IMR-90 (cell line): Measurements from ENCODE around the gene TEAD4. TPM values are rescaled to one million over a fixed set of nuclear protein-coding genes. Genes with fewer than 3 reads are reported as not detected.

Experiments
- ATAC-seq: fragments of 200-7000 bp; cut with Tn5 transposase; 2 replicates; pipeline ENCODE4 v1.9.1; 2020; ENCODE audit warnings: low read depth, mild to moderate bottlenecking, moderate library complexity
- BruUV-seq: library from RNA; stranded (reverse); fragments of 400-500 nt; replicated peaks from 2 replicates; lab custom pipeline; 2021; lab: Mats Ljungman, UMichigan
- CTCF ChIA-PET: fragments of 300-600 bp; formaldehyde crosslinking; extraction: SDS; loops from one replicate; lab custom pipeline; 2021; ENCODE audit warnings: antibody characterized with exemption; lab: Yijun Ruan, JAX
- POLR2A ChIA-PET: fragments of 300-600 bp; sonication (Branson Sonifier 250); formaldehyde crosslinking; loops from one replicate; lab custom pipeline; 2022; ENCODE audit warnings: antibody characterized with exemption; ENCODE audit not compliant: unreplicated experiment; lab: Charles Lee
- DNase-seq: peaks from one replicate; pipeline ENCODE4 v3.0.0; 2013
- H2AFZ ChIP-seq: replicated peaks from 2 replicates; pipeline ENCODE3; 2013; ENCODE audit warnings: low read length, mild to moderate bottlenecking; ENCODE audit not compliant: poor library complexity
- H2AK5ac ChIP-seq: 2 replicates; pipeline ENCODE4 v1.6.1; 2013; ENCODE audit warnings: low read depth, low read length, inconsistent platforms
- H2AK9ac ChIP-seq: replicated peaks from 2 replicates; pipeline ENCODE3; 2013; ENCODE audit warnings: mild to moderate bottlenecking, low read depth, low read length, moderate library complexity; ENCODE audit not compliant: poor library complexity
- H2BK120ac ChIP-seq: 2 replicates; pipeline ENCODE4 v1.6.1; 2013; ENCODE audit warnings: low read depth, low read length, inconsistent platforms
- H2BK15ac ChIP-seq: 3 replicates; pipeline ENCODE4 v1.6.1; 2013; ENCODE audit warnings: low read depth, low read length, inconsistent platforms
- H2BK20ac ChIP-seq: 2 replicates; pipeline ENCODE4 v1.6.1; 2013; ENCODE audit warnings: low read depth, mild to moderate bottlenecking, inconsistent platforms, low read length, moderate library complexity
- H2BK5ac ChIP-seq: 2 replicates; pipeline ENCODE4 v1.6.1; 2013; ENCODE audit warnings: mild to moderate bottlenecking, low read depth, low read length, inconsistent platforms; ENCODE audit not compliant: poor library complexity, severe bottlenecking
- H3K14ac ChIP-seq: replicated peaks from 2 replicates; pipeline ENCODE4 v1.6.1; 2013; ENCODE audit warnings: low read depth, low read length, inconsistent platforms
- H3K18ac ChIP-seq: 2 replicates; pipeline ENCODE4 v1.6.1; 2013; ENCODE audit warnings: low read depth, low read length, control low read depth
- H3K23ac ChIP-seq: 2 replicates; pipeline ENCODE4 v1.6.1; 2013; ENCODE audit warnings: low read depth, low read length, inconsistent platforms
- H3K27ac ChIP-seq: 2 replicates; pipeline ENCODE4 v1.5.1; 2013; ENCODE audit warnings: mild to moderate bottlenecking, control low read depth, low read length; ENCODE audit not compliant: insufficient read depth
- H3K27me3 ChIP-seq: 2 replicates; pipeline ENCODE4 v1.6.1; 2013; ENCODE audit warnings: low read length; ENCODE audit not compliant: control insufficient read depth, insufficient read depth
- H3K36me3 ChIP-seq: 2 replicates; pipeline ENCODE4 v1.6.1; 2013; ENCODE audit warnings: low read length, mixed read lengths; ENCODE audit not compliant: control insufficient read depth, insufficient read depth
- H3K4ac ChIP-seq: 2 replicates; pipeline ENCODE4 v1.6.1; 2013; ENCODE audit warnings: low read depth, low read length, inconsistent platforms
- H3K4me1 ChIP-seq: 2 replicates; pipeline ENCODE4 v1.6.1; 2013; ENCODE audit warnings: low read length, mixed read lengths; ENCODE audit not compliant: control insufficient read depth, insufficient read depth
- H3K4me2 ChIP-seq: 2 replicates; pipeline ENCODE4 v1.6.1; 2013; ENCODE audit warnings: low read depth, mild to moderate bottlenecking, control low read depth, low read length, moderate library complexity
- H3K4me3 ChIP-seq: 2 replicates; pipeline ENCODE4 v1.5.1; 2013; ENCODE audit warnings: low read depth, mild to moderate bottlenecking, control low read depth, low read length, moderate library complexity; ENCODE audit not compliant: insufficient read depth
- H3K56ac ChIP-seq: 2 replicates; pipeline ENCODE4 v1.6.1; 2013; ENCODE audit warnings: low read length, inconsistent platforms; ENCODE audit not compliant: insufficient read depth; ENCODE audit errors: extremely low read depth
- H3K79me1 ChIP-seq, 2 experiments: 2 replicates each; pipeline ENCODE4 v1.6.1; 2013; ENCODE audit warnings: low read length in 2 of 2, inconsistent platforms in 1 of 2, low read depth in 1 of 2
- H3K9ac ChIP-seq: 2 replicates; pipeline ENCODE4 v1.6.1; 2013; ENCODE audit warnings: low read depth, low read length, control low read depth
- H3K9me1 ChIP-seq: 2 replicates; pipeline ENCODE4 v1.6.1; 2013; ENCODE audit warnings: low read length, inconsistent platforms; ENCODE audit not compliant: insufficient read depth
- H3K9me3 ChIP-seq: 2 replicates; pipeline ENCODE4 v1.6.1; 2013; ENCODE audit warnings: low read length; ENCODE audit not compliant: control insufficient read depth, insufficient read depth
- H4K20me1 ChIP-seq: 2 replicates; pipeline ENCODE4 v1.6.1; 2013; ENCODE audit warnings: low read length, inconsistent platforms; ENCODE audit not compliant: insufficient read depth
- H4K5ac ChIP-seq: 2 replicates; pipeline ENCODE4 v1.6.1; 2013; ENCODE audit warnings: mild to moderate bottlenecking, low read depth, low read length, control low read depth
- H4K8ac ChIP-seq, 2 experiments: 2 replicates each; pipeline ENCODE4 v1.6.1; 2013; ENCODE audit warnings: low read depth in 2 of 2, low read length in 2 of 2, control low read depth in 1 of 2, inconsistent platforms in 1 of 2
- H4K91ac ChIP-seq: 2 replicates; pipeline ENCODE4 v1.6.1; 2013; ENCODE audit warnings: low read depth, low read length, inconsistent platforms; ENCODE audit not compliant: insufficient read depth
- BHLHE40 ChIP-seq: fragments of 150-350 bp; IDR thresholded peaks from 2 replicates; pipeline ENCODE4 v1.6.1; 2016; ENCODE audit warnings: mild to moderate bottlenecking, low read depth, low read length
- CEBPB ChIP-seq: IDR thresholded peaks from 2 replicates; pipeline ENCODE4 v1.6.1; 2012; ENCODE audit warnings: low read depth, low read length, improper control_type of control experiment
- CHD1 ChIP-seq: IDR thresholded peaks from 2 replicates; pipeline ENCODE4 v1.6.1; 2012; ENCODE audit warnings: low read depth, low read length, improper control_type of control experiment
- CTCF ChIP-seq: conservative IDR thresholded peaks from 2 replicates; pipeline ENCODE4 v1.5.1; 2012; ENCODE audit warnings: mild to moderate bottlenecking, low read depth, low read length, improper control_type of control experiment
- ELK1 ChIP-seq: fragments of 150-350 bp; IDR thresholded peaks from 2 replicates; pipeline ENCODE4 v1.6.1; 2016; ENCODE audit warnings: low read depth, mild to moderate bottlenecking, low read length, moderate library complexity, borderline replicate concordance
- FOS ChIP-seq: fragments of 150-350 bp; IDR thresholded peaks from 2 replicates; pipeline ENCODE4 v1.6.1; 2016; ENCODE audit warnings: low read depth, low read length
- MAFK ChIP-seq: IDR thresholded peaks from 2 replicates; pipeline ENCODE4 v1.6.1; 2012; ENCODE audit warnings: low read depth, low read length, improper control_type of control experiment
- MAZ ChIP-seq: IDR thresholded peaks from 2 replicates; pipeline ENCODE4 v1.6.1; 2012; ENCODE audit warnings: low read depth, mild to moderate bottlenecking, low read length, improper control_type of control experiment, moderate library complexity, borderline replicate concordance
- MXI1 ChIP-seq: IDR thresholded peaks from 2 replicates; pipeline ENCODE4 v1.6.1; 2012; ENCODE audit warnings: low read depth, mild to moderate bottlenecking, low read length, moderate library complexity, borderline replicate concordance
- NFE2L2 ChIP-seq: fragments of 150-350 bp; IDR thresholded peaks from 2 replicates; pipeline ENCODE4 v1.6.1; 2016; ENCODE audit warnings: low read depth, mild to moderate bottlenecking, low read length
- POLR2A ChIP-seq: IDR thresholded peaks from 2 replicates; pipeline ENCODE4 v1.6.1; 2012; ENCODE audit warnings: mild to moderate bottlenecking, low read depth, low read length
- RAD21 ChIP-seq: IDR thresholded peaks from 2 replicates; pipeline ENCODE4 v1.6.1; 2012; ENCODE audit warnings: low read length, improper control_type of control experiment
- RCOR1 ChIP-seq: IDR thresholded peaks from 2 replicates; pipeline ENCODE4 v1.6.1; 2012; ENCODE audit warnings: mild to moderate bottlenecking, low read length, improper control_type of control experiment; ENCODE audit not compliant: insufficient replicate concordance
- RFX5 ChIP-seq: IDR thresholded peaks from 2 replicates; pipeline ENCODE4 v1.8.0; 2012; ENCODE audit warnings: low read depth, mild to moderate bottlenecking, low read length, moderate library complexity
- SMC3 ChIP-seq: fragments of 150-350 bp; IDR thresholded peaks from 2 replicates; pipeline ENCODE4 v1.6.1; 2016; ENCODE audit warnings: low read depth, mild to moderate bottlenecking, antibody characterized with exemption, low read length, moderate library complexity
- USF2 ChIP-seq: fragments of 150-350 bp; IDR thresholded peaks from 2 replicates; pipeline ENCODE4 v1.6.1; 2017; ENCODE audit warnings: mild to moderate bottlenecking, antibody characterized with exemption, low read length, low read depth
- WGBS, 2 experiments: methylation state at CpG; one replicate each; pipeline versions ENCODE4 v1.1.5 to v1.1.7; 2013; ENCODE audit warnings: missing lambda C conversion rate in 2 of 2; ENCODE audit not compliant: insufficient read length in 1 of 2; ENCODE audit errors: extremely low coverage in 2 of 2; 5-methylcytosine and 5-hydroxymethylcytosine counted together
- dilution Hi-C: fragments of 300-500 bp; cut with HindIII; formaldehyde crosslinking; loops from one replicate; pipeline ENCODE4 v1.14.3; 2018; ENCODE audit warnings: low sequenced_read_pairs; ENCODE audit not compliant: unreplicated experiment
- in situ Hi-C: fragments of 300-500 bp; cut with MboI; formaldehyde crosslinking; loops from 3 replicates; pipeline ENCODE4 v1.14.3; 2019; ENCODE audit warnings: low sequenced_read_pairs, inconsistent platforms, mixed read lengths
- intact Hi-C: fragments of 100-400 bp; cut with micrococcal nuclease; formaldehyde crosslinking; loops from 2 replicates; pipeline ENCODE4 v1.10.0; 2022
- polyA plus RNA-seq, 3 experiments: library from polyadenylated mRNA; depleted of rRNA; stranded (reverse); fragments of >200 nt; gene quantifications; 2 replicates each; pipeline ENCODE4 v1.2.3, GENCODE V29; 2012; ENCODE audit warnings: low replicate concordance in 1 of 3
- total RNA-seq: library from RNA; depleted of rRNA; stranded (reverse); fragments of >200 nt; gene quantifications from 2 replicates; pipeline ENCODE4 v1.2.3, GENCODE V29; 2012

The TEAD4 gene
- total and polyA plus RNA-seq, 2 of the 4 experiments (the other 2 are of a cell fraction), result 8.8 to 24.9 TPM

- H2BK120ac ChIP-seq, result no peak overlapping the region
- H3K4me3 ChIP-seq, result no peak overlapping the region
- H2BK15ac ChIP-seq, result no peak overlapping the region
- peaks cover 2% of the 10 kb centered on the region; the same call in 1 of the 2 replicates for H3K4me1 ChIP-seq
- no peaks in the 10 kb centered on the region for H3K79me1 ChIP-seq
- H3K27ac ChIP-seq, result no peak overlapping the region
- no peak overlapping the region for H4K5ac ChIP-seq
- no peak overlapping the region for H2AK5ac ChIP-seq
- no peak overlapping the region for H2AK9ac ChIP-seq
- H3K23ac ChIP-seq, result no peak overlapping the region
- H2BK20ac ChIP-seq, result no peak overlapping the region
- in situ Hi-C loops, result no loop called here
- no peak overlapping the region for H3K56ac ChIP-seq
- no peak overlapping the region for H2BK5ac ChIP-seq
- no peak for TF ChIP-seq RFX5
- no peak for TF ChIP-seq ELK1
- TF ChIP-seq RAD21, result no peak
- no peak for TF ChIP-seq POLR2A
- TF ChIP-seq CTCF, result no peak
- no peak for TF ChIP-seq MAFK
- TF ChIP-seq SMC3, result no peak
- no peak for TF ChIP-seq RCOR1
- TF ChIP-seq MAZ, result no peak
- no peak for TF ChIP-seq BHLHE40
- no peak for TF ChIP-seq USF2
- no peak for TF ChIP-seq NFE2L2
- TF ChIP-seq CHD1, result no peak
- TF ChIP-seq CEBPB, result no peak
- TF ChIP-seq FOS, result no peak
- TF ChIP-seq MXI1, result no peak
- H3K9me1 ChIP-seq, result no peaks in the 10 kb centered on the region
- H3K4ac ChIP-seq, result no peak overlapping the region
- POLR2A ChIA-PET, result no interaction called here
- no peaks in the 10 kb centered on the region for H3K36me3 ChIP-seq
- no peak for DNase-seq
- H3K27me3 ChIP-seq, result peaks cover 19% of the 10 kb centered on the region
- intact Hi-C loops, result no loop called here
- H2AFZ ChIP-seq, result no peak overlapping the region
- CTCF ChIA-PET, result interaction anchor here (1.2 kb wide), 1 partner anchor 9 kb away, joined by 3 read pairs; no protein-coding TSS in a partner anchor
- H3K14ac ChIP-seq, result no peak overlapping the region
- ATAC-seq, result no peak
- no peak overlapping the region for H4K8ac ChIP-seq
- H3K9me3 ChIP-seq, result peaks cover 2% of the 10 kb centered on the region; the same call in 1 of the 2 replicates
- no peak overlapping the region for H3K9ac ChIP-seq
- H4K91ac ChIP-seq, result no peak overlapping the region
- BruUV-seq, result no TSS peak
- H3K4me2 ChIP-seq, result no peak overlapping the region
- no peak overlapping the region for H3K18ac ChIP-seq
- dilution Hi-C loops, result no loop called here
- 57% methylated on average over 2 of the region's 3 CpGs; no CpG with 5 or more reads in 1 of the 2 experiments for WGBS, 2 experiments
- no peaks in the 10 kb centered on the region for H4K20me1 ChIP-seq
Measured at GRCh38 chr12:3061501-3062215, 102.5 kb downstream of the TEAD4 start.
